GM23248 (cell line): Measurements from ENCODE around the gene CD163L1. TPM values are rescaled to one million over a fixed set of nuclear protein-coding genes. Genes with fewer than 3 reads are reported as not detected.

Experiments used
- DNase-seq: peaks from one replicate; pipeline ENCODE4 v3.0.0-alpha.2; 2015
- H2AFZ ChIP-seq: fragments of 200-600 bp; sonication (generic); 2 replicates; pipeline ENCODE4 v1.6.1; 2016; ENCODE audit warnings: antibody characterized with exemption
- H3F3A ChIP-seq: fragments of 200-600 bp; sonication (generic); 2 replicates; pipeline ENCODE4 v1.6.1; 2016; ENCODE audit warnings: mild to moderate bottlenecking, antibody characterized with exemption, mixed run types; ENCODE audit not compliant: insufficient read depth
- H3K27ac ChIP-seq: fragments of 200-600 bp; sonication (generic); 2 replicates; pipeline ENCODE4 v1.5.1; 2016; ENCODE audit warnings: mild to moderate bottlenecking
- H3K27me3 ChIP-seq: fragments of 200-600 bp; sonication (generic); replicated peaks from 2 replicates; pipeline ENCODE4 v1.6.1; 2016; ENCODE audit warnings: mild to moderate bottlenecking; ENCODE audit not compliant: insufficient read depth
- H3K36me3 ChIP-seq: fragments of 200-600 bp; sonication (generic); 2 replicates; pipeline ENCODE4 v1.6.1; 2016; ENCODE audit warnings: low read depth, mild to moderate bottlenecking
- H3K4me1 ChIP-seq: fragments of 200-600 bp; sonication (generic); 2 replicates; pipeline ENCODE4 v1.6.1; 2016; ENCODE audit warnings: mild to moderate bottlenecking; ENCODE audit not compliant: insufficient read depth
- H3K4me2 ChIP-seq: fragments of 200-600 bp; sonication (generic); one replicate; pipeline ENCODE4 v1.6.1; 2016; ENCODE audit warnings: mild to moderate bottlenecking; ENCODE audit not compliant: unreplicated experiment
- H3K4me3 ChIP-seq: fragments of 200-600 bp; sonication (generic); 2 replicates; pipeline ENCODE4 v1.5.1; 2016; ENCODE audit warnings: mild to moderate bottlenecking
- H3K79me2 ChIP-seq: fragments of 200-600 bp; sonication (generic); 2 replicates; pipeline ENCODE4 v1.6.1; 2016; ENCODE audit warnings: mild to moderate bottlenecking; ENCODE audit not compliant: insufficient read depth
- H3K9ac ChIP-seq: fragments of 200-600 bp; sonication (generic); 2 replicates; pipeline ENCODE4 v1.6.1; 2016; ENCODE audit warnings: mild to moderate bottlenecking
- H3K9me2 ChIP-seq: fragments of 200-600 bp; sonication (generic); 2 replicates; pipeline ENCODE4 v1.6.1; 2016; ENCODE audit warnings: mixed run types, mild to moderate bottlenecking, moderate library complexity; ENCODE audit not compliant: insufficient read depth
- H3K9me3 ChIP-seq: fragments of 200-600 bp; sonication (generic); one replicate; pipeline ENCODE4 v1.6.1; 2017; ENCODE audit warnings: low read depth
- H4K20me1 ChIP-seq: fragments of 200-600 bp; sonication (generic); 2 replicates; pipeline ENCODE4 v1.6.0; 2016; ENCODE audit not compliant: insufficient read depth
- EZH2 ChIP-seq: fragments of 200-600 bp; sonication (generic); IDR thresholded peaks from 2 replicates; pipeline ENCODE4 v1.6.1; 2018; ENCODE audit warnings: antibody characterized with exemption, mild to moderate bottlenecking; ENCODE audit not compliant: insufficient read depth, poor library complexity, severe bottlenecking
- EZH2phosphoT487 ChIP-seq: fragments of 200-600 bp; sonication (generic); IDR thresholded peaks from 2 replicates; pipeline ENCODE4 v1.6.1; 2018; ENCODE audit warnings: antibody characterized with exemption, moderate library complexity, mild to moderate bottlenecking, low read depth; ENCODE audit not compliant: insufficient read depth
- WGBS, 2 experiments: methylation state at CpG; one replicate each; pipeline ENCODE4 v1.1.6; 2015 to 2017; ENCODE audit warnings: low lambda C conversion rate in 2 of 2, low coverage in 1 of 2; ENCODE audit errors: missing lambda C conversion rate in 2 of 2; 5-methylcytosine and 5-hydroxymethylcytosine counted together
- in situ Hi-C: fragments of 300-500 bp; cut with MboI; formaldehyde crosslinking; loops from 2 replicates; pipeline ENCODE4 v1.15.0; 2020
- polyA plus RNA-seq: library from polyadenylated mRNA; unstranded; fragments of >200 nt; fragmentation: Nextera tagmentation; extraction: Ambion mirVana; gene quantifications from 2 replicates; pipeline ENCODE4 v1.2.1, GENCODE V29; 2016
- total RNA-seq: library from RNA; depleted of rRNA; stranded (reverse); fragments of >200 nt; shearing (Covaris generic); gene quantifications from 2 replicates; pipeline ENCODE4 v1.2.3, GENCODE V29; 2014

The CD163L1 gene
- total and polyA plus RNA-seq, 2 experiments from 2014 or later: 0.43 to 2.5 TPM

- H3K36me3 ChIP-seq: no peaks in the 10 kb centered on the region
- H3K27me3 ChIP-seq: 0 out of 2 replicates have a peak, but pooled peaks cover 5% of the 10 kb centered on the region
- no peaks in the 10 kb centered on the region for H3K79me2 ChIP-seq
- WGBS, 2 experiments: 25 to 31% methylated on average over 1 of the region's 1 CpG
- H4K20me1 ChIP-seq: no peaks in the 10 kb centered on the region
- H3F3A ChIP-seq: no peaks in the 10 kb centered on the region
- H3K9ac ChIP-seq: no peak overlapping the region
- H3K9me3 ChIP-seq: no peaks in the 10 kb centered on the region
- H2AFZ ChIP-seq: no peak overlapping the region
- no peak overlapping the region for H3K4me2 ChIP-seq
- H3K4me3 ChIP-seq: no peak overlapping the region
- no peak for DNase-seq
- H3K9me2 ChIP-seq: no peaks in the 10 kb centered on the region
- TF ChIP-seq EZH2phosphoT487 (no peak), EZH2 (no peak)
- H3K27ac ChIP-seq: no peak overlapping the region
- in situ Hi-C loops: no loop called here
- H3K4me1 ChIP-seq: no peaks in the 10 kb centered on the region
These were observed 60.8 kb downstream of the CD163L1 start for GRCh38 chr12:7383157-7383556.

- peaks cover 6% of the 10 kb centered on the region; the same call in 1 of the 2 replicates for H3F3A ChIP-seq
- TF ChIP-seq EZH2phosphoT487 (no peak), EZH2 (no peak)
- no peak overlapping the region for H3K4me2 ChIP-seq
- H3K4me3 ChIP-seq: no peak overlapping the region
- no peaks in the 10 kb centered on the region for H3K79me2 ChIP-seq
- in situ Hi-C loops: loop anchor here (10.0 kb wide), 1 partner anchor 239 kb away; no protein-coding TSS in a partner anchor
- no peaks in the 10 kb centered on the region for H4K20me1 ChIP-seq
- WGBS, 2 experiments: 13 to 16% methylated on average over 1 of the region's 1 CpG
- H3K36me3 ChIP-seq: no peaks in the 10 kb centered on the region
- H3K9me2 ChIP-seq: no peaks in the 10 kb centered on the region
- H3K9ac ChIP-seq: no peak overlapping the region
- no peaks in the 10 kb centered on the region for H3K9me3 ChIP-seq
- no peaks in the 10 kb centered on the region for H3K27me3 ChIP-seq
- no peak overlapping the region for H2AFZ ChIP-seq
- no peak overlapping the region for H3K27ac ChIP-seq
- DNase-seq: peak; percentile 61
- 0 out of 2 replicates have a peak, but pooled peaks cover 9% of the 10 kb centered on the region for H3K4me1 ChIP-seq
These were observed 67.8 kb downstream of the CD163L1 start for GRCh38 chr12:7376196-7376595.

DNA sequence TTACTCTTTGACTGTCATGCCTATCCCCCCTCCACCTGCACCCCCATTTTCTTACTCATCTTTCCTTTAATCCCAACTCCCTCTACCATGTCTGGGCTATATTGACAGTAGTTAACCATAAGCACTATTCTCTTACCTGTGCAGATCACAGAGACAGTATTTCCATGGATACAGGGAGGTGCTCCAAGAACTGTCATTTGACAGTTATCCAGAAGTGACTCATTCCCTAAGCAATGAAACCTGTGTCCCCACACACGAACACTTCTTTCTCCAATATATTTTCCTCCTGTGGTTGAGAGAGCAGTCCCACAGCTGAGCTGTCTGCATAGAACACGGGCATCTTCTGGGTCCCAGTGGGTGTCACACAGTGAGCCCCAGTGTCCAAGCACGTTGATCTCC lies 68.8 kb downstream of the CD163L1 start:
- Histone ChIP-seq H3K79me2 (no peaks in the 10 kb centered on the region), H2AFZ (no peak overlapping the region), H3K9me3 (no peaks in the 10 kb centered on the region), H3K4me1 (0 out of 2 replicates have a peak, but pooled peaks cover 9% of the 10 kb centered on the region), H3F3A (peaks cover 6% of the 10 kb centered on the region; the same call in 1 of the 2 replicates), H4K20me1 (no peaks in the 10 kb centered on the region), H3K9me2 (no peaks in the 10 kb centered on the region), H3K4me3 (no peak overlapping the region), H3K4me2 (no peak overlapping the region), H3K36me3 (no peaks in the 10 kb centered on the region), H3K27me3 (no peaks in the 10 kb centered on the region), H3K27ac (no peak overlapping the region), H3K9ac (no peak overlapping the region)
- WGBS, 2 experiments: 34 to 37% methylated on average over 3 of the region's 3 CpGs
- in situ Hi-C loops: loop anchor here (10.0 kb wide), 1 partner anchor 240 kb away; no protein-coding TSS in a partner anchor
- TF ChIP-seq EZH2phosphoT487: no peak
- no peak for TF ChIP-seq EZH2
- no peak for DNase-seq

GRCh38 chr12:7374423-7375144 lies 69.4 kb downstream of the CD163L1 start:
- H3K4me1 ChIP-seq: peaks cover 9% of the 10 kb centered on the region; the same call in 1 of the 2 replicates
- H3K27ac ChIP-seq: no peak overlapping the region
- H3K9me2 ChIP-seq: no peaks in the 10 kb centered on the region
- peaks cover 6% of the 10 kb centered on the region; the same call in 1 of the 2 replicates for H3F3A ChIP-seq
- H3K36me3 ChIP-seq: no peaks in the 10 kb centered on the region
- H2AFZ ChIP-seq: peak overlapping the region; percentile 8; the same call in 1 of the 2 replicates
- H3K4me3 ChIP-seq: no peak overlapping the region
- WGBS, 2 experiments: 23 to 26% methylated on average over 16 to 17 of the region's 17 CpGs
- H3K79me2 ChIP-seq: no peaks in the 10 kb centered on the region
- H3K4me2 ChIP-seq: no peak overlapping the region
- H3K27me3 ChIP-seq: no peaks in the 10 kb centered on the region
- peak; percentile 69 for DNase-seq
- no peaks in the 10 kb centered on the region for H4K20me1 ChIP-seq
- no peak overlapping the region for H3K9ac ChIP-seq
- no peaks in the 10 kb centered on the region for H3K9me3 ChIP-seq
- in situ Hi-C loops: loop anchor here (10.0 kb wide), 1 partner anchor 240 kb away; no protein-coding TSS in a partner anchor
- no peak for TF ChIP-seq EZH2phosphoT487
